ENCODE data around the gene EHD2.
A peak's percentile ranks its signal among the peaks of the same experiment; 100 is the strongest.

DNA sequence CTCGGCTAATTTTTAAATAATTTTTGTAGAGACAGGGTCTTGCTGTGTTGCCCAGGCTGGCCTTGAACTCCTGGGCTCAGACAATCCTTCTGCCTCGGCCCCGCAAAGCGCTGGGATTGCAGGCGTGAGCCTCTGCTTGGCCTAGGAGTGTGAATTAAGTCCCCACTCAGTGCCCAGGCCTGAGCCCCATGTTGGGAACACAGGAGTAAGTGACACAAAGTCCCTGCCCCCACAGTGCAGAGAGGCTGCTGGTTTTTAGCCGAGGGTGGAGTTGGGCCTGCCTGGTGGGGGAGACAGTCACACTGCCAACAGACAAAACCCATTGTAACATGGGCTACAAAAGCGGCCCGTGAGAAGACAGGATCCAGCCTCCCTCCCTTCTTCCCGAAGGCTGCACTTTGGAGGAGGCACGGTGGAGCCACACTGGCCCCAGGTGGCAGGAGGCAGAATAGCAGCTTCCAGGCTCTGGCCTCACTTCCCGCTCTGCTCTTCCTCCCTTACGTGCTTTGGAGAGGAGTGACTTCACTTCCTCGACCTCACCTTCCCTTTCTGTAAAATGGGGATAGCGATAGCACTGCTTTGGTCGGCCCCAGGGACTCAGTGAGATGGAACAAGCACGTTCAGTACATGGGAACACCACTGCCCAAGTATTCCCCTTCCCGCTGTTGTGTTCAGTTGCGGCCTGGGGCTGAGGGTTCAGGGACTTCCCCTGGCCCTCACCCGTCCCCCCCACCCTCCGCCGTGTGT lies 15.2 kb upstream of the EHD2 start:
- TF ChIP-seq EP300 (IDR thresholded peaks at IDR 0.05; ENCODE audit: borderline replicate concordance): no peak
- no peak for TF ChIP-seq TEAD4 (IDR thresholded peaks at IDR 0.05)
- TF ChIP-seq, protein P1, sequence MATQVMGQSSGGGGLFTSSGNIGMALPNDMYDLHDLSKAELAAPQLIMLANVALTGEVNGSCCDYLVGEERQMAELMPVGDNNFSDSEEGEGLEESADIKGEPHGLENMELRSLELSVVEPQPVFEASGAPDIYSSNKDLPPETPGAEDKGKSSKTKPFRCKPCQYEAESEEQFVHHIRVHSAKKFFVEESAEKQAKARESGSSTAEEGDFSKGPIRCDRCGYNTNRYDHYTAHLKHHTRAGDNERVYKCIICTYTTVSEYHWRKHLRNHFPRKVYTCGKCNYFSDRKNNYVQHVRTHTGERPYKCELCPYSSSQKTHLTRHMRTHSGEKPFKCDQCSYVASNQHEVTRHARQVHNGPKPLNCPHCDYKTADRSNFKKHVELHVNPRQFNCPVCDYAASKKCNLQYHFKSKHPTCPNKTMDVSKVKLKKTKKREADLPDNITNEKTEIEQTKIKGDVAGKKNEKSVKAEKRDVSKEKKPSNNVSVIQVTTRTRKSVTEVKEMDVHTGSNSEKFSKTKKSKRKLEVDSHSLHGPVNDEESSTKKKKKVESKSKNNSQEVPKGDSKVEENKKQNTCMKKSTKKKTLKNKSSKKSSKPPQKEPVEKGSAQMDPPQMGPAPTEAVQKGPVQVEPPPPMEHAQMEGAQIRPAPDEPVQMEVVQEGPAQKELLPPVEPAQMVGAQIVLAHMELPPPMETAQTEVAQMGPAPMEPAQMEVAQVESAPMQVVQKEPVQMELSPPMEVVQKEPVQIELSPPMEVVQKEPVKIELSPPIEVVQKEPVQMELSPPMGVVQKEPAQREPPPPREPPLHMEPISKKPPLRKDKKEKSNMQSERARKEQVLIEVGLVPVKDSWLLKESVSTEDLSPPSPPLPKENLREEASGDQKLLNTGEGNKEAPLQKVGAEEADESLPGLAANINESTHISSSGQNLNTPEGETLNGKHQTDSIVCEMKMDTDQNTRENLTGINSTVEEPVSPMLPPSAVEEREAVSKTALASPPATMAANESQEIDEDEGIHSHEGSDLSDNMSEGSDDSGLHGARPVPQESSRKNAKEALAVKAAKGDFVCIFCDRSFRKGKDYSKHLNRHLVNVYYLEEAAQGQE (IDR thresholded peaks at IDR 0.05; ENCODE audit: low read depth): no peak
- TF ChIP-seq FOXM1 (IDR thresholded peaks at IDR 0.05; ENCODE audit: borderline replicate concordance, low read depth): no peak
- TF ChIP-seq, protein P2, sequence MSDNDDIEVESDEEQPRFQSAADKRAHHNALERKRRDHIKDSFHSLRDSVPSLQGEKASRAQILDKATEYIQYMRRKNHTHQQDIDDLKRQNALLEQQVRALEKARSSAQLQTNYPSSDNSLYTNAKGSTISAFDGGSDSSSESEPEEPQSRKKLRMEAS (IDR thresholded peaks at IDR 0.05): no peak
- no peak for TF ChIP-seq CREB1 (IDR thresholded peaks at IDR 0.05; ENCODE audit: low read depth)
- peak; percentile 96 for TF ChIP-seq RAD21 (IDR thresholded peaks at IDR 0.05; ENCODE audit: low read depth)
- no peak for TF ChIP-seq TCF12 (IDR thresholded peaks at IDR 0.05; ENCODE audit: low read depth)
- TF ChIP-seq, protein P3, sequence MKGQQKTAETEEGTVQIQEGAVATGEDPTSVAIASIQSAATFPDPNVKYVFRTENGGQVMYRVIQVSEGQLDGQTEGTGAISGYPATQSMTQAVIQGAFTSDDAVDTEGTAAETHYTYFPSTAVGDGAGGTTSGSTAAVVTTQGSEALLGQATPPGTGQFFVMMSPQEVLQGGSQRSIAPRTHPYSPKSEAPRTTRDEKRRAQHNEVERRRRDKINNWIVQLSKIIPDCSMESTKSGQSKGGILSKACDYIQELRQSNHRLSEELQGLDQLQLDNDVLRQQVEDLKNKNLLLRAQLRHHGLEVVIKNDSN (IDR thresholded peaks at IDR 0.05): no peak
- TF ChIP-seq NFIC (IDR thresholded peaks at IDR 0.05): no peak
- no peak for TF ChIP-seq YY1 (IDR thresholded peaks at IDR 0.05; ENCODE audit: low read depth)
- TF ChIP-seq CEBPB (IDR thresholded peaks at IDR 0.05): no peak

Data from Ishikawa (cell line).